Cardiac muscle cell (in vitro differentiated cells and primary cell): ENCODE results near the gene PITPNC1. TPM values are rescaled to one million over a fixed set of nuclear protein-coding genes. Genes with fewer than 3 reads are reported as not detected.
"Not testable (repeated sequence)": the region's sequence is repeated elsewhere in the genome, so short reads cannot be mapped to it uniquely, and the experiment has no call there.

Source experiments
- DNase-seq, 2 donors: peaks; one replicate each; pipeline versions ENCODE4 v3.0.0 to v3.0.0-alpha.2; 2010 to 2017; ENCODE audit warnings: low read depth in 1 of 2, low spot score in 1 of 2
- H3K27ac ChIP-seq: fragments of 200-600 bp; sonication (generic); 2 replicates; pipeline ENCODE4 v1.5.1; 2016
- H3K27me3 ChIP-seq: fragments of 200-600 bp; sonication (generic); 2 replicates; pipeline ENCODE4 v1.6.0; 2016; ENCODE audit warnings: control low read depth
- H3K36me3 ChIP-seq: fragments of 200-600 bp; sonication (generic); 2 replicates; pipeline ENCODE4 v1.5.1; 2016; ENCODE audit warnings: control low read depth
- H3K4me1 ChIP-seq: fragments of 200-600 bp; sonication (generic); 2 replicates; pipeline ENCODE4 v1.8.1; 2017; ENCODE audit warnings: low read depth, mild to moderate bottlenecking, mixed run types
- H3K4me3 ChIP-seq: fragments of 200-600 bp; sonication (generic); 2 replicates; pipeline ENCODE4 v1.5.1; 2016; ENCODE audit warnings: mild to moderate bottlenecking
- H3K9me3 ChIP-seq: fragments of 200-600 bp; sonication (generic); 2 replicates; pipeline ENCODE4 v1.5.1; 2017; ENCODE audit warnings: low read depth, mild to moderate bottlenecking, control low read depth
- CTCF ChIP-seq: IDR thresholded peaks from 2 replicates; pipeline ENCODE4 v1.5.1; 2012; ENCODE audit warnings: low read depth, mild to moderate bottlenecking, low read length
- polyA plus RNA-seq: library from polyadenylated mRNA; unstranded; fragments of >200 nt; fragmentation: Nextera tagmentation; extraction: Ambion mirVana; gene quantifications from 2 replicates; pipeline ENCODE4 v1.2.1, GENCODE V29; 2016
- total RNA-seq: library from RNA; depleted of rRNA; stranded (reverse); fragments of >200 nt; gene quantifications from 2 replicates; pipeline ENCODE4 v1.2.3, GENCODE V29; 2016

The PITPNC1 gene
- total and polyA plus RNA-seq, 2 experiments from 2014 or later, result 4.8 to 5.7 TPM

GRCh38 chr17:67628580-67629013, 251.5 kb downstream of the PITPNC1 start:
- H3K36me3 ChIP-seq, result no peaks in the 10 kb centered on the region
- no peak overlapping the region for H3K4me3 ChIP-seq
- no peak overlapping the region for H3K27ac ChIP-seq
- TF ChIP-seq CTCF, result peak; percentile 19
- peak in 1 of 2 donors; percentile 38 for DNase-seq
- no peaks in the 10 kb centered on the region for H3K27me3 ChIP-seq
- H3K4me1 ChIP-seq, result no peaks in the 10 kb centered on the region
- no peaks in the 10 kb centered on the region for H3K9me3 ChIP-seq

- peak; percentile 15 to 75 for DNase-seq
- peak; percentile 57 for TF ChIP-seq CTCF
- no peaks in the 10 kb centered on the region for H3K27me3 ChIP-seq
- H3K9me3 ChIP-seq, result no peaks in the 10 kb centered on the region
- H3K36me3 ChIP-seq, result no peaks in the 10 kb centered on the region
- no peak overlapping the region for H3K27ac ChIP-seq
- H3K4me3 ChIP-seq, result no peak overlapping the region
- H3K4me1 ChIP-seq, result no peaks in the 10 kb centered on the region
Measured at GRCh38 chr17:67629971-67630320, 252.9 kb downstream of the PITPNC1 start.

GRCh38 chr17:67630836-67631235, 253.8 kb downstream of the PITPNC1 start:
- not testable (repeated sequence) for H3K36me3 ChIP-seq, H3K27me3 ChIP-seq, H3K9me3 ChIP-seq, H3K27ac ChIP-seq, H3K4me3 ChIP-seq, H3K4me1 ChIP-seq, DNase-seq

- H3K27me3 ChIP-seq, result no peaks in the 10 kb centered on the region
- no peaks in the 10 kb centered on the region for H3K9me3 ChIP-seq
- H3K4me1 ChIP-seq, result no peaks in the 10 kb centered on the region
- no peak for DNase-seq
- H3K27ac ChIP-seq, result no peak overlapping the region
- no peak overlapping the region for H3K4me3 ChIP-seq
- TF ChIP-seq CTCF, result no peak
- H3K36me3 ChIP-seq, result no peaks in the 10 kb centered on the region
Measured at GRCh38 chr17:67632141-67632540, 255.1 kb downstream of the PITPNC1 start.

- DNase-seq, result no peak
- H3K27me3 ChIP-seq, result no peaks in the 10 kb centered on the region
- no peak for TF ChIP-seq CTCF
- no peaks in the 10 kb centered on the region for H3K9me3 ChIP-seq
- H3K27ac ChIP-seq, result no peak overlapping the region
- no peaks in the 10 kb centered on the region for H3K36me3 ChIP-seq
- no peaks in the 10 kb centered on the region for H3K4me1 ChIP-seq
- no peak overlapping the region for H3K4me3 ChIP-seq
Measured at GRCh38 chr17:67633751-67634211, 256.7 kb downstream of the PITPNC1 start.

- no peaks in the 10 kb centered on the region for H3K36me3 ChIP-seq
- no peak overlapping the region for H3K27ac ChIP-seq
- no peak overlapping the region for H3K4me3 ChIP-seq
- no peak for TF ChIP-seq CTCF
- peak in 1 of 2 donors; percentile 7 for DNase-seq
- no peaks in the 10 kb centered on the region for H3K27me3 ChIP-seq
- H3K4me1 ChIP-seq, result no peaks in the 10 kb centered on the region
- H3K9me3 ChIP-seq, result no peaks in the 10 kb centered on the region
Measured at GRCh38 chr17:67635681-67636080, 258.6 kb downstream of the PITPNC1 start.
